HepG2 (cell line): ENCODE results near the gene PRR5L. TPM values are rescaled to one million over a fixed set of nuclear protein-coding genes. Genes with fewer than 3 reads are reported as not detected.

Experiments
- AGO2 ChIP-seq: fragments of 200-400 bp; formaldehyde crosslinking; optimal IDR thresholded peaks from 2 replicates; pipeline ENCODE3; 2017; ENCODE audit warnings: mild to moderate bottlenecking, low read depth, low read length, moderate library complexity
- ARHGAP35 ChIP-seq: sonication (generic); formaldehyde crosslinking; IDR thresholded peaks from 2 replicates; pipeline ENCODE4 v1.9.0; 2022; ENCODE audit warnings: mild to moderate bottlenecking, inconsistent platforms, moderate library complexity, missing genetic modification reagents, borderline replicate concordance
- ASH2L ChIP-seq: fragments of 300-600, 200-600 bp; sonication (generic); IDR thresholded peaks from 2 replicates; pipeline ENCODE4 v1.7.0; 2017; ENCODE audit warnings: low read depth, mild to moderate bottlenecking, moderate library complexity, mixed read lengths, low read length; ENCODE audit not compliant: insufficient read length
- BRD4 ChIP-seq: sonication (generic); formaldehyde crosslinking; IDR thresholded peaks from 2 replicates; pipeline ENCODE4 v1.4.0; 2020; ENCODE audit warnings: missing genetic modification reagents
- HDAC6 ChIP-seq: fragments of 200-600 bp; sonication (generic); IDR thresholded peaks from 2 replicates; pipeline ENCODE4 v1.7.0; 2017; ENCODE audit warnings: mild to moderate bottlenecking, antibody characterized with exemption, low read length, low read depth
- HIC2 ChIP-seq: sonication (generic); formaldehyde crosslinking; IDR thresholded peaks from 2 replicates; pipeline ENCODE4 v1.9.0; 2022; ENCODE audit warnings: low read depth, missing genetic modification reagents
- MEIS1 ChIP-seq: sonication (generic); formaldehyde crosslinking; IDR thresholded peaks from 2 replicates; pipeline ENCODE4 v1.9.0; 2021; ENCODE audit warnings: mild to moderate bottlenecking, missing genetic modification reagents, moderate library complexity, borderline replicate concordance
- NFIC ChIP-seq: IDR thresholded peaks from 2 replicates; pipeline ENCODE4 v1.6.1; 2012; ENCODE audit warnings: mild to moderate bottlenecking, low read length, inconsistent platforms
- PLSCR1 ChIP-seq: sonication (generic); formaldehyde crosslinking; IDR thresholded peaks from 2 replicates; pipeline ENCODE4 v1.5.0; 2020; ENCODE audit warnings: missing genetic modification reagents, mild to moderate bottlenecking, borderline replicate concordance
- SMARCE1 ChIP-seq: fragments of 450-650 bp; IDR thresholded peaks from 2 replicates; pipeline ENCODE4 v1.6.1; 2017; ENCODE audit warnings: borderline replicate concordance
- TBP ChIP-seq: sonication (generic); formaldehyde crosslinking; IDR thresholded peaks from 2 replicates; pipeline ENCODE4 v1.5.0; 2020; ENCODE audit warnings: missing genetic modification reagents
- TIGD3 ChIP-seq: sonication (generic); formaldehyde crosslinking; IDR thresholded peaks from 2 replicates; pipeline ENCODE4 v1.5.1; 2020; ENCODE audit warnings: mild to moderate bottlenecking, missing genetic modification reagents, borderline replicate concordance
- YEATS2 ChIP-seq: sonication (generic); formaldehyde crosslinking; IDR thresholded peaks from 2 replicates; pipeline ENCODE4 v1.4.0; 2020; ENCODE audit warnings: missing genetic modification reagents, borderline replicate concordance
- ZFP62 ChIP-seq: sonication (generic); formaldehyde crosslinking; IDR thresholded peaks from 2 replicates; pipeline ENCODE4 v1.4.0; 2020; ENCODE audit warnings: missing genetic modification reagents
- ZNF205 ChIP-seq: IDR thresholded peaks from 2 replicates; pipeline ENCODE4 v1.6.1; 2018; ENCODE audit warnings: missing biosample characterization, missing genetic modification reagents
- ZNF337 ChIP-seq: sonication (generic); formaldehyde crosslinking; IDR thresholded peaks from 2 replicates; pipeline ENCODE4 v1.5.1; 2020; ENCODE audit warnings: missing genetic modification reagents, low read depth, mild to moderate bottlenecking, borderline replicate concordance
- ZNF354B ChIP-seq: sonication (generic); formaldehyde crosslinking; IDR thresholded peaks from 2 replicates; pipeline ENCODE4 v1.8.0; 2022; ENCODE audit warnings: mild to moderate bottlenecking, missing genetic modification reagents
- ZNF501 ChIP-seq: sonication (generic); formaldehyde crosslinking; IDR thresholded peaks from 2 replicates; pipeline ENCODE4 v1.5.1; 2020; ENCODE audit warnings: mild to moderate bottlenecking, moderate library complexity, missing genetic modification reagents
- ZNF556 ChIP-seq: sonication (generic); formaldehyde crosslinking; IDR thresholded peaks from 2 replicates; pipeline ENCODE4 v1.4.0; 2020; ENCODE audit warnings: mild to moderate bottlenecking, missing genetic modification reagents, borderline replicate concordance
- ZNF574 ChIP-seq: sonication (generic); formaldehyde crosslinking; IDR thresholded peaks from 2 replicates; pipeline ENCODE4 v1.4.0; 2020; ENCODE audit warnings: missing genetic modification reagents
- polyA plus RNA-seq, 8 experiments: library from polyadenylated mRNA; depleted of rRNA in 3 of 8; stranded (reverse) in 7 of 8; unstranded in 1 of 8; fragments of >200 nt; fragmentation: Illumina TruSeq in 4 of 8; extraction: Trizol in 4 of 8; gene quantifications; 2 replicates each; pipeline versions ENCODE4 v1.2.1 to v1.2.3, GENCODE V29; 2011 to 2016; ENCODE audit warnings: low read depth in 4 of 8, missing spikeins in 1 of 8, mixed read lengths in 1 of 8; ENCODE audit not compliant: insufficient read depth in 1 of 8
- total RNA-seq, 5 experiments: library from RNA; depleted of rRNA; stranded (reverse); fragments of >200 nt; fragmentation: Illumina TruSeq; extraction: Trizol; gene quantifications; 2 replicates each; pipeline ENCODE4 v1.2.3, GENCODE V29; 2016; ENCODE audit warnings: low read depth in 1 of 5
- TF ChIP-seq, protein P1 (sequence below): sonication (generic); formaldehyde crosslinking; IDR thresholded peaks from 2 replicates; pipeline ENCODE4 v1.5.1; 2020; ENCODE audit warnings: mild to moderate bottlenecking, missing genetic modification reagents, moderate library complexity

PRR5L gene
- total and polyA plus RNA-seq, 2 of the 13 experiments (the other 11 are each of a cell fraction or from before 2014, with no cell fraction given) = 0.16 TPM; not detected in 1

GRCh38 chr11:36289226-36289852 lies 6.7 kb upstream of the PRR5L start, which contains the start of gene COMMD9 (continued):
- TF ChIP-seq NFIC (0 out of 2 replicates have a peak, but pooled peaks have one; percentile 43), BRD4 (CRISPR knock-in tag) (peak; percentile 89), ZNF574 (CRISPR knock-in tag) (peak; percentile 95), HDAC6 (no peak), ZNF205 (CRISPR knock-in tag) (peak; percentile 39; the same call in 1 of the 2 replicates), HIC2 (CRISPR knock-in tag) (no peak), SMARCE1 (no peak), ZFP62 (CRISPR knock-in tag) (no peak), ZNF556 (peak; percentile 69; the same call in 1 of the 2 replicates), YEATS2 (CRISPR knock-in tag) (peak; percentile 94), TIGD3 (no peak), ARHGAP35 (CRISPR knock-in tag) (peak; percentile 66; the same call in 1 of the 2 replicates), PLSCR1 (CRISPR knock-in tag) (0 out of 2 replicates have a peak, but pooled peaks have one; percentile 66), TBP (no peak), AGO2 (no peak), ZNF337 (CRISPR knock-in tag) (no peak), ASH2L (peak; percentile 66), ZNF501 (CRISPR knock-in tag) (peak; percentile 79), MEIS1 (CRISPR knock-in tag) (0 out of 2 replicates have a peak, but pooled peaks have one; percentile 58), ZNF354B (CRISPR knock-in tag) (no peak)
- TF ChIP-seq, protein P1, sequence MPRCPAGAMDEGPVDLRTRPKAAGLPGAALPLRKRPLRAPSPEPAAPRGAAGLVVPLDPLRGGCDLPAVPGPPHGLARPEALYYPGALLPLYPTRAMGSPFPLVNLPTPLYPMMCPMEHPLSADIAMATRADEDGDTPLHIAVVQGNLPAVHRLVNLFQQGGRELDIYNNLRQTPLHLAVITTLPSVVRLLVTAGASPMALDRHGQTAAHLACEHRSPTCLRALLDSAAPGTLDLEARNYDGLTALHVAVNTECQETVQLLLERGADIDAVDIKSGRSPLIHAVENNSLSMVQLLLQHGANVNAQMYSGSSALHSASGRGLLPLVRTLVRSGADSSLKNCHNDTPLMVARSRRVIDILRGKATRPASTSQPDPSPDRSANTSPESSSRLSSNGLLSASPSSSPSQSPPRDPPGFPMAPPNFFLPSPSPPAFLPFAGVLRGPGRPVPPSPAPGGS = no peak
